Glutamatergic neuron (in vitro differentiated cells): ENCODE measurements around the gene INSM2. TPM values are rescaled to one million over a fixed set of nuclear protein-coding genes. Genes with fewer than 3 reads are reported as not detected.

ENCODE experiments used
- DNase-seq: peaks from one replicate; pipeline ENCODE4 v3.0.0; 2022
- H3K27ac Mint-ChIP-seq: one replicate; pipeline ENCODE4 v1.8.0; 2020; ENCODE audit warnings: mild to moderate bottlenecking, mixed read lengths, inconsistent platforms; ENCODE audit not compliant: unreplicated experiment
- H3K27me3 Mint-ChIP-seq: one replicate; pipeline ENCODE4 v1.8.0; 2020; ENCODE audit warnings: mild to moderate bottlenecking, moderate library complexity, mixed read lengths, inconsistent platforms; ENCODE audit not compliant: unreplicated experiment
- H3K36me3 Mint-ChIP-seq: one replicate; pipeline ENCODE4 v1.8.0; 2020; ENCODE audit warnings: mild to moderate bottlenecking, mixed read lengths, inconsistent platforms; ENCODE audit not compliant: unreplicated experiment
- H3K4me1 Mint-ChIP-seq: one replicate; pipeline ENCODE4 v1.8.0; 2020; ENCODE audit warnings: mild to moderate bottlenecking, low read depth, mixed read lengths, inconsistent platforms; ENCODE audit not compliant: unreplicated experiment
- H3K4me3 Mint-ChIP-seq: one replicate; pipeline ENCODE4 v1.8.0; 2020; ENCODE audit warnings: mild to moderate bottlenecking, mixed read lengths, inconsistent platforms; ENCODE audit not compliant: unreplicated experiment
- H3K9me3 Mint-ChIP-seq: one replicate; pipeline ENCODE4 v1.8.0; 2020; ENCODE audit warnings: mild to moderate bottlenecking, moderate library complexity, mixed read lengths, inconsistent platforms; ENCODE audit not compliant: unreplicated experiment
- total RNA-seq: library from RNA; stranded (reverse); fragmentation: NEBNext Ultra II Directional; extraction: Animal tissue kit (Norgen Biotek cat#: 25700); gene quantifications from one replicate; pipeline ENCODE4 v1.2.1, GENCODE V29; 2021; ENCODE audit not compliant: unreplicated experiment
- TF ChIP-seq, protein P1 (sequence below): fragments of 200-600 bp; sonication (generic); IDR thresholded peaks from one replicate; pipeline ENCODE4 v1.5.0; 2021; ENCODE audit not compliant: partially characterized antibody, unreplicated experiment

The INSM2 gene
- total RNA-seq, 1 donor from 2014 or later: 21.7 TPM

- H3K36me3 Mint-ChIP-seq: peaks cover 7% of the 10 kb centered on the region
- H3K4me3 Mint-ChIP-seq: no peak overlapping the region
- H3K27me3 Mint-ChIP-seq: no peaks in the 10 kb centered on the region
- H3K4me1 Mint-ChIP-seq: peaks cover 8% of the 10 kb centered on the region
- H3K27ac Mint-ChIP-seq: no peak overlapping the region
- no peak for DNase-seq
- H3K9me3 Mint-ChIP-seq: peaks cover 6% of the 10 kb centered on the region
- TF ChIP-seq, protein P1, sequence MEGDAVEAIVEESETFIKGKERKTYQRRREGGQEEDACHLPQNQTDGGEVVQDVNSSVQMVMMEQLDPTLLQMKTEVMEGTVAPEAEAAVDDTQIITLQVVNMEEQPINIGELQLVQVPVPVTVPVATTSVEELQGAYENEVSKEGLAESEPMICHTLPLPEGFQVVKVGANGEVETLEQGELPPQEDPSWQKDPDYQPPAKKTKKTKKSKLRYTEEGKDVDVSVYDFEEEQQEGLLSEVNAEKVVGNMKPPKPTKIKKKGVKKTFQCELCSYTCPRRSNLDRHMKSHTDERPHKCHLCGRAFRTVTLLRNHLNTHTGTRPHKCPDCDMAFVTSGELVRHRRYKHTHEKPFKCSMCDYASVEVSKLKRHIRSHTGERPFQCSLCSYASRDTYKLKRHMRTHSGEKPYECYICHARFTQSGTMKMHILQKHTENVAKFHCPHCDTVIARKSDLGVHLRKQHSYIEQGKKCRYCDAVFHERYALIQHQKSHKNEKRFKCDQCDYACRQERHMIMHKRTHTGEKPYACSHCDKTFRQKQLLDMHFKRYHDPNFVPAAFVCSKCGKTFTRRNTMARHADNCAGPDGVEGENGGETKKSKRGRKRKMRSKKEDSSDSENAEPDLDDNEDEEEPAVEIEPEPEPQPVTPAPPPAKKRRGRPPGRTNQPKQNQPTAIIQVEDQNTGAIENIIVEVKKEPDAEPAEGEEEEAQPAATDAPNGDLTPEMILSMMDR: no peak
Measured at GRCh38 chr14:35504260-35504659, 29.7 kb upstream of the INSM2 start.

DNA sequence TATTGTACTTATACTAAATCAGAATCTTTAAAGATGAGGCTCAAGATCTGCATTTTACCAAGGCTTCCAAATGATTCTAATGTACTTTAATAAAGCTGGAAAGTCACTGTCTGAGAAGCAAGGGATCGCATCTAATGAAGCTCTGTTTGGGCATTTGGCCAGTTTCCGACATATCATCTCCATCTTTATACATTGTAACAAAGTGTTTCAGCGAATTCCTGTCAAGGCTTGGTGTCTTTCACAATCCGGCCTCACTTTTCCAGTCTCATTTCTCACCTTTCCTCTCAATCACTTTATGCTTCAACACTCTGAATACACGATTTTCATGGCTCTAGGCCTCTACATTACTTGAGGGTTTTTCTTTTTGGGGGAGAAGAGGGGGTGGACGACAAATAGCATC is 27.5 kb upstream of the INSM2 start:
- no peak for DNase-seq
- Mint-ChIP-seq H3K4me3 (no peak overlapping the region), H3K27me3 (no peaks in the 10 kb centered on the region), H3K36me3 (no peaks in the 10 kb centered on the region), H3K9me3 (peaks cover 1% of the 10 kb centered on the region), H3K27ac (no peak overlapping the region), H3K4me1 (peaks cover 8% of the 10 kb centered on the region)
- TF ChIP-seq, protein P1: no peak

DNA sequence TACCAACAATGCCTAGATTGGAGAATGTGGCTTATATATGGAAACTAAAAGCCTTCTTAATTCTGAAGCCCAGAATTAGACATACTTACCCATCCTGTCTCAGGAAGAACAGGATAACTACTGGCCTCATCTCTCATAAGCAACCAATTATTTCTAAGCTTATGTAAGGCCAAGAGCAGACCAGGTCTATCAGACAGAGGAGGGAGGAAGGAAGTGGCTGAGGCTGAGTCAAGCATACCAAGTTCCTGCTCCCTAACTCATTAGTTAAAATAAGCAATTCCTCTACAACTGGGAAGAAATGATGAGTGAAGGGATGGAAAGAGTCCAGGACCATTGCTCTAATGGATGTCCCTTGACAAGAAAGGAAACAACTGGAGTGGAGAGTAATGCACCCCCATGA is 27.0 kb upstream of the INSM2 start:
- H3K27me3 Mint-ChIP-seq: no peaks in the 10 kb centered on the region
- no peak for DNase-seq
- peaks cover 8% of the 10 kb centered on the region for H3K4me1 Mint-ChIP-seq
- H3K9me3 Mint-ChIP-seq: peaks cover 1% of the 10 kb centered on the region
- TF ChIP-seq, protein P1: no peak
- H3K27ac Mint-ChIP-seq: no peak overlapping the region
- peaks cover 3% of the 10 kb centered on the region for H3K36me3 Mint-ChIP-seq
- H3K4me3 Mint-ChIP-seq: no peak overlapping the region

DNA sequence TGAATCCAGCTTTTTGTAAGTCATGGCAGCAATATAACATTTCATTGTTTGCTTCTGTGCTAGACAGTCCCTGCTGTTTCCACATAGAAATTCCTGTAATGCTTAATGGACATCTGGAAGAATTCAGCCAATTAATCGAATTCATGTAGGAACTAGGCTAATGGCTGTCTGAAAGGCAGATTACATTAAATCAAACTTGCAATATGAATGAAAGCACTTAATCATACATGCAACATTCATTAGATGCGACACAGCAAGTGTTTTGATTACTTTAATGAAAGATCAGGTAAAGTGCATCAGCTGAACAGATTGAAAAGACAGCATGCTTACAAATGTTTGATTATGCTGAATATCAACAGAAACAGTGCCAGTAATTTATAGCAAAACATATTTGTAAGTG is 24.1 kb upstream of the INSM2 start:
- H3K9me3 Mint-ChIP-seq: peaks cover 1% of the 10 kb centered on the region
- H3K4me1 Mint-ChIP-seq: no peaks in the 10 kb centered on the region
- no peaks in the 10 kb centered on the region for H3K27me3 Mint-ChIP-seq
- H3K36me3 Mint-ChIP-seq: peaks cover 15% of the 10 kb centered on the region
- TF ChIP-seq, protein P1: no peak
- H3K27ac Mint-ChIP-seq: no peak overlapping the region
- H3K4me3 Mint-ChIP-seq: no peak overlapping the region
- DNase-seq: no peak

- Mint-ChIP-seq H3K4me1 (no peaks in the 10 kb centered on the region), H3K36me3 (peaks cover 15% of the 10 kb centered on the region), H3K4me3 (no peak overlapping the region), H3K9me3 (peaks cover 1% of the 10 kb centered on the region), H3K27ac (no peak overlapping the region), H3K27me3 (no peaks in the 10 kb centered on the region)
- TF ChIP-seq, protein P1: no peak
- DNase-seq: no peak
Measured at GRCh38 chr14:35512765-35513164, 21.2 kb upstream of the INSM2 start.
